GM21528 (cell line): Measurements from ENCODE around the gene UBAC2.

Experiments used
- ATAC-seq: cut with Tn5 transposase; IDR thresholded peaks from one replicate; pipeline ENCODE4 v1.9.1; 2021; ENCODE audit warnings: mild to moderate bottlenecking, moderate library complexity; ENCODE audit not compliant: unreplicated experiment, low FRiP score

The UBAC2 gene

GRCh38 chr13:99179460-99179859 is 21.2 kb upstream of the UBAC2 start:
- ATAC-seq: no peak

- ATAC-seq: no peak
Observed at GRCh38 chr13:99182439-99182838, 18.2 kb upstream of the UBAC2 start.

GRCh38 chr13:99185606-99186005 is 15.0 kb upstream of the UBAC2 start:
- no peak for ATAC-seq

GRCh38 chr13:99190147-99190985 is 10.3 kb upstream of the UBAC2 start:
- ATAC-seq: no peak

GRCh38 chr13:99191336-99191899 is 9.2 kb upstream of the UBAC2 start:
- ATAC-seq: no peak

GRCh38 chr13:99191900-99192399 is 8.7 kb upstream of the UBAC2 start:
- no peak for ATAC-seq

- ATAC-seq: no peak
Observed at GRCh38 chr13:99192480-99192879, 8.2 kb upstream of the UBAC2 start.

- ATAC-seq: no peak
Observed at GRCh38 chr13:99193152-99193551, 7.5 kb upstream of the UBAC2 start.

- no peak for ATAC-seq
Observed at GRCh38 chr13:99196466-99197116, 4.1 kb upstream of the UBAC2 start.

GRCh38 chr13:99197117-99197651 is 3.5 kb upstream of the UBAC2 start:
- no peak for ATAC-seq

GRCh38 chr13:99199541-99200431 is 868 bp upstream of the UBAC2 start:
- ATAC-seq: peak; percentile 1

- ATAC-seq: no peak
Observed at GRCh38 chr13:99203601-99204579, 3.2 kb downstream of the UBAC2 start.

- no peak for ATAC-seq
Observed at GRCh38 chr13:99205621-99206220, 5.1 kb downstream of the UBAC2 start.

GRCh38 chr13:99206226-99206625 is 5.6 kb downstream of the UBAC2 start:
- ATAC-seq: no peak

- ATAC-seq: no peak
Observed at GRCh38 chr13:99206873-99207272, 6.2 kb downstream of the UBAC2 start.

GRCh38 chr13:99207511-99207910 is 6.9 kb downstream of the UBAC2 start:
- ATAC-seq: no peak

GRCh38 chr13:99208185-99208584 is 7.5 kb downstream of the UBAC2 start:
- no peak for ATAC-seq

GRCh38 chr13:99208845-99209527 is 8.3 kb downstream of the UBAC2 start:
- no peak for ATAC-seq
